Measurements from ENCODE around the gene SAE1.

DNA sequence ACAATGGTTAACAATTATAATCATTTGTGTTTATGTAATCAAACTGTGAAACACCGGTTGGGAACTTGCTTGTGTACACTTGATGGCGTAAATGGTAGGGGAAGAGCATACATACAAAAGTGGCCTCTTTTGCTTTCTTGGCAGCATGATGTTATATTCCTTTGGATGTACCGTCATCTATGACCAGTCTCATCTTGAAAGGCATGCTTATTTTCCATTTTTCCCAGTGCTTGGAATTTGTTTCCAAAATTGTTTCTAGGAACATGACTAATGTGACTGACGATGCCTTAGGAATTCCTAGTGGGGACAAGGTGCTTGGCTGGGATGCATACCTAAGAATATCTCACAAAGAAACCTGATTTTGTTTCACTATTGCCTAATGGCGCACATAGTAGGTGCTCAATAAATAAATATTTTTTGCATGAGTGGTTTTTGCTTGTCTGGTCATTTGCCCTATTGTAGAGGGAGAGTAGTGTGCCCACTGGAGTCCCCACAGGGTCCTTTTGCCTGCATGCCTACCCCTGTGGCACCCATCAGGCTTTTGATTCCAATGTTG lies 45.5 kb downstream of the SAE1 start:
- TF ChIP-seq EZH2 (IDR thresholded peaks at IDR 0.05; ENCODE audit: insufficient read depth, poor library complexity, severe bottlenecking): no peak
- no peak for TF ChIP-seq EZH2phosphoT487 (IDR thresholded peaks at IDR 0.05; ENCODE audit: insufficient read depth, low read depth)
